Kidney (tissue), 14 donors: ENCODE results near the gene FOXA3. TPM values are rescaled to one million over a fixed set of nuclear protein-coding genes. Genes with fewer than 3 reads are reported as not detected.

Source experiments
- DNase-seq, 5 donors: peaks; one replicate each; pipeline ENCODE4 v3.0.0-alpha.2; 2013 to 2020
- FAIRE-seq: peaks from 2 replicates; lab custom pipeline; 2012; peaks lifted over from hg19 to GRCh38; lab: Jason Lieb, UNC
- H3K27ac ChIP-seq, 2 donors: one replicate each; pipeline ENCODE4 v1.7.0; 2013; ENCODE audit warnings: low read depth in 2 of 2, low read length in 2 of 2, inconsistent platforms in 1 of 2
- H3K27me3 ChIP-seq: one replicate; pipeline ENCODE4 v1.7.1; 2013; ENCODE audit warnings: low read length, inconsistent platforms; ENCODE audit not compliant: control insufficient read depth, insufficient read depth
- H3K36me3 ChIP-seq, 3 donors: one replicate each; pipeline versions ENCODE4 v1.7.0 to v1.7.1; 2013; ENCODE audit warnings: low read length in 3 of 3, control low read depth in 1 of 3, inconsistent platforms in 1 of 3; ENCODE audit not compliant: insufficient read depth in 3 of 3, control insufficient read depth in 2 of 3
- H3K4me1 ChIP-seq, 3 donors: one replicate each; pipeline versions ENCODE4 v1.7.0 to v1.7.1; 2013; ENCODE audit warnings: low read length in 3 of 3, inconsistent platforms in 1 of 3, low read depth in 1 of 3; ENCODE audit not compliant: control insufficient read depth in 2 of 3, insufficient read depth in 2 of 3
- H3K4me3 ChIP-seq, 3 donors: one replicate each; pipeline versions ENCODE4 v1.7.0 to v1.8.1; 2013; ENCODE audit warnings: low read length in 3 of 3, control low read depth in 1 of 3, inconsistent platforms in 1 of 3
- H3K9ac ChIP-seq, 3 donors: one replicate each; pipeline versions ENCODE4 v1.7.0 to v1.7.1; 2013; ENCODE audit warnings: low read length in 3 of 3, control low read depth in 1 of 3, inconsistent platforms in 1 of 3
- H3K9me3 ChIP-seq, 3 donors: one replicate each; pipeline versions ENCODE4 v1.7.0 to v1.7.1; 2013; ENCODE audit warnings: low read length in 3 of 3, control low read depth in 1 of 3, inconsistent platforms in 1 of 3; ENCODE audit not compliant: control insufficient read depth in 2 of 3, insufficient read depth in 1 of 3
- intact Hi-C: fragments of 100-400 bp; cut with DNase I; formaldehyde crosslinking; loops from one replicate; pipeline ENCODE4 v1.11.1; 2022
- polyA plus RNA-seq: library from polyadenylated mRNA; stranded (reverse); fragments of 350-450 nt; fragmentation: Illumina TruSeq; extraction: RNeasy Lipid Tissue Mini Kit (QIAGEN cat#74804); gene quantifications from one replicate; pipeline ENCODE4 v1.2.3, GENCODE V29; 2014; ENCODE audit warnings: low read depth, low replicate concordance; ENCODE audit not compliant: insufficient read depth
- total RNA-seq: library from RNA; stranded (reverse); fragmentation: NEBNext Ultra II Directional; extraction: Animal tissue kit (Norgen Biotek cat#: 25700); gene quantifications from one replicate; pipeline ENCODE4 v1.2.1, GENCODE V29; 2021
- TF ChIP-seq, protein P1 (sequence below): IDR thresholded peaks from 3 replicates; pipeline ENCODE4 v1.5.1; 2012; ENCODE audit warnings: mild to moderate bottlenecking, moderate library complexity, borderline replicate concordance; ENCODE audit not compliant: insufficient read depth; ENCODE audit errors: extremely low read depth
- donor health status: control.
- donor health status: control.
- donor health status: control.
- donor health status: control.
- donor health status: control.
- donor health status: DM: yes; HTN: yes; CAD: no.
- donor health status: Normal renal cell carcinoma (clear cell type).

FOXA3 gene
- total and polyA plus RNA-seq, 2 donors from 2014 or later = 1.8 to 3.7 TPM

GRCh38 chr19:45901912-45902650 lies 38.0 kb downstream of the FOXA3 start, which contains the start of gene MYPOP:
TSS of gene MYPOP (minus strand) at chr19:45902613. CDS start at chr19:45901773, 840 bp downstream.
- TF ChIP-seq, protein P1, sequence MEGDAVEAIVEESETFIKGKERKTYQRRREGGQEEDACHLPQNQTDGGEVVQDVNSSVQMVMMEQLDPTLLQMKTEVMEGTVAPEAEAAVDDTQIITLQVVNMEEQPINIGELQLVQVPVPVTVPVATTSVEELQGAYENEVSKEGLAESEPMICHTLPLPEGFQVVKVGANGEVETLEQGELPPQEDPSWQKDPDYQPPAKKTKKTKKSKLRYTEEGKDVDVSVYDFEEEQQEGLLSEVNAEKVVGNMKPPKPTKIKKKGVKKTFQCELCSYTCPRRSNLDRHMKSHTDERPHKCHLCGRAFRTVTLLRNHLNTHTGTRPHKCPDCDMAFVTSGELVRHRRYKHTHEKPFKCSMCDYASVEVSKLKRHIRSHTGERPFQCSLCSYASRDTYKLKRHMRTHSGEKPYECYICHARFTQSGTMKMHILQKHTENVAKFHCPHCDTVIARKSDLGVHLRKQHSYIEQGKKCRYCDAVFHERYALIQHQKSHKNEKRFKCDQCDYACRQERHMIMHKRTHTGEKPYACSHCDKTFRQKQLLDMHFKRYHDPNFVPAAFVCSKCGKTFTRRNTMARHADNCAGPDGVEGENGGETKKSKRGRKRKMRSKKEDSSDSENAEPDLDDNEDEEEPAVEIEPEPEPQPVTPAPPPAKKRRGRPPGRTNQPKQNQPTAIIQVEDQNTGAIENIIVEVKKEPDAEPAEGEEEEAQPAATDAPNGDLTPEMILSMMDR = no peak
- H3K9me3 ChIP-seq = no peaks in the 10 kb centered on the region
- H3K36me3 ChIP-seq = peaks cover 0 to 9% (median 4%) of the 10 kb centered on the region in 3 donors
- peak within 1 kb of the TSS; percentile 62 to 94 (median 94) for H3K9ac ChIP-seq
- peak in 3 of 5 donors; percentile 8 to 73 (median 48) for DNase-seq
- no peaks in the 10 kb centered on the region for H3K27me3 ChIP-seq
- peak within 1 kb of the TSS; percentile 65 to 73 for H3K27ac ChIP-seq
- FAIRE-seq = no peak
- H3K4me1 ChIP-seq = peaks cover 0 to 20% (median 0%) of the 10 kb centered on the region in 3 donors
- intact Hi-C loops = no loop called here
- H3K4me3 ChIP-seq = peak within 1 kb of the TSS; percentile 75 to 89 (median 88)

DNA sequence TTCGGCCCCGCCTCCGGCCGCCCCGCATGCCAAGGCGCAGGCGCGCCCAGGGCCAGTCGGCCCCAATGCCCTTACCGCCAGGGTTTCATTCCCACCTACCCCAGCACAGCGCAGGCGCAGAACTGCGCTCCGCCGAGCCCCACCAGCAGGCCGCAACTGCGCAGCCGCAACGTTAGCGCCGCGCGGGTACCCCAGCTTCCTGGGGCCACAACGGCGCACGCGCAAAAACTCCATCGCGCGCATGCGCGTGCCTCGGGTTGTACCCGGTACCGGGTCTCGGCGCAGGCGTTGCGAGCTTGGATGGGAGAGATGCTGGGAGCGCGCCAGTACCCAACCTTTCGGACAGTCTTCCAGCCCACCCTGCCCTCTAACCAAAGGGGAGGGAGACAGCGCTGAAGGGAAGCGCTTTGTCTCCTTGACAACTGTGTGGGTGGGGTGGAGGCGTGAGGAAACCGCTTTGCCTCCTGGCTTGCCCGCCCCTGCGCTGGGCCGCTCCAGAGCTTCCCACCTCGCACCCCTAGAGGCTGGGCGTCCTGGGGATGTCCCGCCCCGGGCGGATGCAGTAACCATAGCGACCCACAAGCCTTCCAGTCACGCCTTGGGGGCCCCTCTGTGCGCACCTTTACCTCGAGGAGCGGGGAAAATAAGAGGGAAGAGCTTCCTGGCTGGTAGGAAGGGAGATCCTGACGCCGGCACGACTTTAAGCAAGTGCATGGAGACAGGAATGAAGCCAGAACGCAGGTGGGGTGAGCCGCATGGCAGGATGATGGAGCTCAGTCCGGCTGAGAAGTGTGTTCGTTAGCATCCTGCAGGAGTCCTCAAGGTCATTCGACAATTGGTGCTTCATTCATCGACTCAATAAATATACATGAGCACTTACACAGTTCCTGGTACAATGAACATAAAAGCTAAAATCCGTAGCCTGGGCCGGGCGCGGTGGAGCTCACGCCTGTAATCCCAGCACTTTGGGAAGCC lies 38.8 kb downstream of the FOXA3 start:
- Histone ChIP-seq H3K9me3 (no peaks in the 10 kb centered on the region), H3K9ac (peak overlapping the region; percentile 34 to 69 (median 49)), H3K27ac (peak overlapping the region; percentile 65 to 73), H3K36me3 (peaks cover 0 to 6% (median 4%) of the 10 kb centered on the region in 3 donors), H3K4me1 (peaks cover 0 to 20% (median 0%) of the 10 kb centered on the region in 3 donors), H3K27me3 (no peaks in the 10 kb centered on the region), H3K4me3 (peak overlapping the region; percentile 67 to 89 (median 85))
- TF ChIP-seq, protein P1 = no peak
- intact Hi-C loops = no loop called here
- FAIRE-seq = no peak
- DNase-seq = peak; percentile 99

GRCh38 chr19:45905011-45905410 lies 40.9 kb downstream of the FOXA3 start:
- Histone ChIP-seq H3K9me3 (no peaks in the 10 kb centered on the region), H3K9ac (no peak overlapping the region), H3K36me3 (no peaks in the 10 kb centered on the region), H3K27me3 (no peaks in the 10 kb centered on the region), H3K27ac (no peak overlapping the region), H3K4me3 (no peak overlapping the region), H3K4me1 (peaks cover 0 to 17% (median 0%) of the 10 kb centered on the region in 3 donors)
- no peak for DNase-seq
- intact Hi-C loops = no loop called here
- TF ChIP-seq, protein P1 = no peak
- FAIRE-seq = no peak
